ENCODE data around the gene ATP2A3. TPM values are rescaled to one million over a fixed set of nuclear protein-coding genes. Genes with fewer than 3 reads are reported as not detected.

The ATP2A3 gene
- total RNA-seq, 1 experiment from 2014 or later, result 4.4 TPM

DNA sequence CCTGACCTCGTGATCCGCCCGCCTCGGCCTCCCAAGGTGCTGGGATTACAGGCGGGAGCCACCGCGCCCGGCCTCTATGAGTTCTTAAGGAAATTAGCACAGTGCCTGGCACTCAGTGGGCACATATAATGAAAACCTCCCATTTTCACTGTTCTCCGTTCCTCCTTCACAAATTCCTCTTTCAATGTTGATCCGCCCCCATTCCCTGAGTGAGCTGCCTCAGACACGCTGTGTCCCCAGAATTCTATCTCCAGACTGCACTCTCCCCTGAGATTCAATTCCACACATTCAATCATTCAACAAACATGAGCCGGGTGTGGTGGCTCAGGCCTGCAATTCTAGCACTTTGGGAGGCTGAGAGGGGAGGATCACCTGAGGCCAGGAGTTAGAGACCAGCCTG, 55.0 kb downstream of the ATP2A3 start:
- Histone ChIP-seq H3K27me3 (ENCODE audit: insufficient read depth, low read depth) (no peaks in the 10 kb centered on the region; the same call in 1 of the 2 replicates), H3K9me2 (ENCODE audit: insufficient read depth) (no peaks in the 10 kb centered on the region), H3K36me3 (ENCODE audit: low read depth) (no peaks in the 10 kb centered on the region), H3F3A (ENCODE audit: insufficient read depth, low read depth) (no peaks in the 10 kb centered on the region), H3K4me2 (no peak overlapping the region), H3K27ac (no peak overlapping the region), H3K9me3 (ENCODE audit: insufficient read depth, low read depth) (no peaks in the 10 kb centered on the region), H3K4me3 (no peak overlapping the region), H3K79me2 (ENCODE audit: low read depth) (no peaks in the 10 kb centered on the region), H3K4me1 (replicated peaks; ENCODE audit: insufficient read depth) (no peaks in the 10 kb centered on the region), H4K20me1 (ENCODE audit: insufficient read depth) (no peaks in the 10 kb centered on the region), H2AFZ (no peak overlapping the region)
- no TSS peak for BruUV-seq (replicated peaks)
- CTCF ChIA-PET, result no interaction called here
- TF ChIP-seq, protein P1, sequence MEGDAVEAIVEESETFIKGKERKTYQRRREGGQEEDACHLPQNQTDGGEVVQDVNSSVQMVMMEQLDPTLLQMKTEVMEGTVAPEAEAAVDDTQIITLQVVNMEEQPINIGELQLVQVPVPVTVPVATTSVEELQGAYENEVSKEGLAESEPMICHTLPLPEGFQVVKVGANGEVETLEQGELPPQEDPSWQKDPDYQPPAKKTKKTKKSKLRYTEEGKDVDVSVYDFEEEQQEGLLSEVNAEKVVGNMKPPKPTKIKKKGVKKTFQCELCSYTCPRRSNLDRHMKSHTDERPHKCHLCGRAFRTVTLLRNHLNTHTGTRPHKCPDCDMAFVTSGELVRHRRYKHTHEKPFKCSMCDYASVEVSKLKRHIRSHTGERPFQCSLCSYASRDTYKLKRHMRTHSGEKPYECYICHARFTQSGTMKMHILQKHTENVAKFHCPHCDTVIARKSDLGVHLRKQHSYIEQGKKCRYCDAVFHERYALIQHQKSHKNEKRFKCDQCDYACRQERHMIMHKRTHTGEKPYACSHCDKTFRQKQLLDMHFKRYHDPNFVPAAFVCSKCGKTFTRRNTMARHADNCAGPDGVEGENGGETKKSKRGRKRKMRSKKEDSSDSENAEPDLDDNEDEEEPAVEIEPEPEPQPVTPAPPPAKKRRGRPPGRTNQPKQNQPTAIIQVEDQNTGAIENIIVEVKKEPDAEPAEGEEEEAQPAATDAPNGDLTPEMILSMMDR (conservative IDR thresholded peaks at IDR 0.05), result no peak
- no peak for TF ChIP-seq EZH2 (IDR thresholded peaks at IDR 0.05; ENCODE audit: low read depth)
- POLR2A ChIA-PET (ENCODE audit: unreplicated experiment), result no interaction called here
- no peak for DNase-seq
- intact Hi-C loops (cut with micrococcal nuclease; ENCODE audit: unreplicated experiment), result loop anchor here (5.0 kb wide), 1 partner anchor 172 kb away; no protein-coding TSS in a partner anchor

DNA sequence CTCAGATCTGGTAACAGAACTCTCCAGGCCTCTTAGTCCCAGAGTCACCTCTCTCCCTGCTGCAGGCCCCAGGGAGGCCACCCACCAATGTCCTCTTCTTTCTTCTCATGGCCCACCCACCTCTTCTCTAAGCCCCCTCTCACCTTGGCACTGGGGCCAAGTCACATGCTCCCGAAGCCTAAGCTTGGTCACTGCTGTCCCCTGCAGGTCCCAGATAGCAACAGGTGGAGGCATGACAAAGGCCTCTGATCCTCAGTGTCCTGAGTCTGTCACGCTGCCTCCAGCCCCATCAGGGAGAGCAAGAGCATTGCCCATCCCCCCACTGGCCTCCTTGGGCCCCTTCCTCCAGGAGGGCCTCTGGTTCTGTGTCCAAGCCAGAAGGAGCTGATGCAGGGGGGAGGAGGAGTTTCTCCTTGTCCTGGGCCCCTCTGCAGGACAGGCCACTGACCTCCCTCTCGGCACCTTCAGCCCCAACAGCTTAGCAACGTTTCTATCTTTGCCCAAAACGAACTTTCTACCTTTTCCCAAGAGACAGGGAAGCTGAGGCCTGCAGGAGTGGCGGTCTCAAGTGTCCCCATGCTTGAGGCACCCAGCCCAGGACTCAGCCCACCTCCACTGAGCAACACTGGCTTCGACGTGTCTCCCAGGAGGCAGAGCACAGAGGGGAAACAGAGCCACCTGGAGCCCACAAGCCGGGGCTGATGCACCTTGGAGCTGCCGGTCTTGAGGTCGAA, 56.6 kb downstream of the ATP2A3 start:
- H4K20me1 ChIP-seq (ENCODE audit: insufficient read depth), result no peaks in the 10 kb centered on the region
- H3K4me3 ChIP-seq, result no peak overlapping the region
- H3K27me3 ChIP-seq (ENCODE audit: insufficient read depth, low read depth), result no peaks in the 10 kb centered on the region; the same call in 1 of the 2 replicates
- ChIA-PET POLR2A (ENCODE audit: unreplicated experiment) (no interaction called here), CTCF (interaction anchor here (0.6 to 1.0 kb wide), 2 partner anchors 170 to 177 kb away, joined by 5 to 6 read pairs; no protein-coding TSS in a partner anchor)
- H3K9me3 ChIP-seq (ENCODE audit: insufficient read depth, low read depth), result no peaks in the 10 kb centered on the region
- H3K4me2 ChIP-seq, result no peak overlapping the region
- BruUV-seq (replicated peaks), result no TSS peak
- DNase-seq, result no peak
- intact Hi-C loops (cut with micrococcal nuclease; ENCODE audit: unreplicated experiment), result loop anchor here (1.0 to 5.0 kb wide), 2 partner anchors 44 to 170 kb away; no protein-coding TSS in a partner anchor
- H3K27ac ChIP-seq, result no peak overlapping the region
- H2AFZ ChIP-seq, result no peak overlapping the region
- H3K36me3 ChIP-seq (ENCODE audit: low read depth), result no peaks in the 10 kb centered on the region
- H3F3A ChIP-seq (ENCODE audit: insufficient read depth, low read depth), result no peaks in the 10 kb centered on the region
- TF ChIP-seq EZH2 (IDR thresholded peaks at IDR 0.05; ENCODE audit: low read depth), result no peak
- TF ChIP-seq, protein P1 (conservative IDR thresholded peaks at IDR 0.05), result peak; percentile 58
- no peaks in the 10 kb centered on the region for H3K9me2 ChIP-seq (ENCODE audit: insufficient read depth)
- H3K79me2 ChIP-seq (ENCODE audit: low read depth), result no peaks in the 10 kb centered on the region
- H3K4me1 ChIP-seq (replicated peaks; ENCODE audit: insufficient read depth), result no peaks in the 10 kb centered on the region

DNA sequence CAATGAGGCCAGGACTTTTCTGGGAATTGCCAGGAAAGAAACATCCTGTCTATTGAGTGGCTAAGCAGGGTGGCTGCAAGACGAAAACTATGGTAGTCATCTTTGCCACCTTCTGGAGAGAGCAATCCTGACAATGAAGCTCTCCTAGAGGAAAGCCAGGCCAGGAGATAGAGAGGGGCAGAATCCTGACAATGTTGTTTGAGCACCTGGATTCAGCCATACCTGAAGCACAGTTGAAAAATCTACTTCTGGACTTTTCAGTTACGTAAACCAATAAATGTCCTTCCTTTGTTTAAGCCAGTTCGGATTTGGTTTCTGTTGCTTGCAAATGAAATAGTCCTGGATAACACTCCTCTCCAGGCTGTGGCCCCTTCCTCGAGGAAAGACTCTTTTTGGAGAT, 57.4 kb downstream of the ATP2A3 start:
- Histone ChIP-seq H3K9me2 (ENCODE audit: insufficient read depth) (no peaks in the 10 kb centered on the region), H3K36me3 (ENCODE audit: low read depth) (no peaks in the 10 kb centered on the region), H4K20me1 (ENCODE audit: insufficient read depth) (no peaks in the 10 kb centered on the region), H3K4me3 (no peak overlapping the region), H3K79me2 (ENCODE audit: low read depth) (no peaks in the 10 kb centered on the region), H3K4me2 (no peak overlapping the region), H3K9me3 (ENCODE audit: insufficient read depth, low read depth) (no peaks in the 10 kb centered on the region), H3K27ac (no peak overlapping the region), H3K4me1 (replicated peaks; ENCODE audit: insufficient read depth) (no peaks in the 10 kb centered on the region), H3F3A (ENCODE audit: insufficient read depth, low read depth) (no peaks in the 10 kb centered on the region), H2AFZ (no peak overlapping the region), H3K27me3 (ENCODE audit: insufficient read depth, low read depth) (no peaks in the 10 kb centered on the region; the same call in 1 of the 2 replicates)
- no peak for DNase-seq
- TF ChIP-seq, protein P1 (conservative IDR thresholded peaks at IDR 0.05), result no peak
- no peak for TF ChIP-seq EZH2 (IDR thresholded peaks at IDR 0.05; ENCODE audit: low read depth)
- no TSS peak for BruUV-seq (replicated peaks)
- intact Hi-C loops (cut with micrococcal nuclease; ENCODE audit: unreplicated experiment), result loop anchor here (1.0 to 5.0 kb wide), 2 partner anchors 44 to 170 kb away; no protein-coding TSS in a partner anchor
- CTCF ChIA-PET, result interaction anchor here (1.0 kb wide), 1 partner anchor 169 kb away, joined by 6 read pairs; no protein-coding TSS in a partner anchor
- POLR2A ChIA-PET (ENCODE audit: unreplicated experiment), result no interaction called here
